ENCODE measurements around the gene SLC6A13. TPM values are rescaled to one million over a fixed set of nuclear protein-coding genes. Genes with fewer than 3 reads are reported as not detected.
"Not testable (repeated sequence)": the region's sequence is repeated elsewhere in the genome, so short reads cannot be mapped to it uniquely, and the experiment has no call there.

The SLC6A13 gene
- total RNA-seq, 4 donors from 2014 or later = 0.84 to 0.88 TPM; not detected in 2

GRCh38 chr12:194276-194675, 68.4 kb downstream of the SLC6A13 start:
- ATAC-seq (ENCODE audit: low FRiP score) = no peak
- TF ChIP-seq CTCF (IDR thresholded peaks at IDR 0.05) = no peak
- no peak for DNase-seq (ENCODE audit: low spot score)

GRCh38 chr12:193261-193660, 69.4 kb downstream of the SLC6A13 start:
- no peak for TF ChIP-seq CTCF (IDR thresholded peaks at IDR 0.05)
- DNase-seq (ENCODE audit: low spot score) (no peak), ATAC-seq (ENCODE audit: low FRiP score) (no peak)

GRCh38 chr12:191541-191940, 71.1 kb downstream of the SLC6A13 start:
- ATAC-seq (ENCODE audit: low FRiP score) (no peak), DNase-seq (ENCODE audit: low spot score) (no peak)
- no peak for TF ChIP-seq CTCF (IDR thresholded peaks at IDR 0.05)

- no peak for TF ChIP-seq CTCF (IDR thresholded peaks at IDR 0.05)
- ATAC-seq (ENCODE audit: low FRiP score) (no peak), DNase-seq (ENCODE audit: low spot score) (no peak)
Measured at GRCh38 chr12:190881-191280, 71.8 kb downstream of the SLC6A13 start.

GRCh38 chr12:189622-189962, 73.0 kb downstream of the SLC6A13 start:
- DNase-seq (ENCODE audit: low spot score) = no peak
- no peak for ATAC-seq (ENCODE audit: low FRiP score)
- TF ChIP-seq CTCF (IDR thresholded peaks at IDR 0.05) = no peak

- peak in 1 of 3 donors; percentile 62 for TF ChIP-seq CTCF (IDR thresholded peaks at IDR 0.05)
- peak; percentile 84 for ATAC-seq (ENCODE audit: low FRiP score)
Measured at GRCh38 chr12:188910-189621, 73.6 kb downstream of the SLC6A13 start.

GRCh38 chr12:187986-188909, 74.4 kb downstream of the SLC6A13 start:
- ATAC-seq (ENCODE audit: low FRiP score); DNase-seq (ENCODE audit: low spot score): not testable (repeated sequence)

More at GRCh38 chr12:188910-189621, 73.6 kb downstream of the SLC6A13 start:
- DNase-seq (ENCODE audit: low spot score) = no peak

Measured in omental fat pad (tissue), 4 donors.